ENCODE data around the gene TSPEAR.

DNA sequence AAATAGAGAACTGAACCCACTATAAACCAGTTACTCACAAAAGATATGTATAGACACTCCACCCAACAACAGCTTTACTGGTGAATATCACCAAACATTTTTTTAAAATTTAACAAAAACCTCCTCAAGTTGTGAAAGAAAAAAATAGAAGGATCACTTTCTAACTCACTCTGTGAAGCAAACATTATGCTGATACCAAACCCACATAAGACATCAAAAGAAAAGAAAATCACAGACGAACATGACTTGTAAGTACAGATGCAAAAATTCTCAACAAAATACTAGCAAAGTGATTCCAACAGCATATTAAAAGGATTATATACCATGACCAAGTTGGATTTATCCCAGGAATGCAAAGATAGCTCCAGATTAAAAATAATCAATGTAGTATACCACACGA is 19.7 kb downstream of the TSPEAR start:
- TF ChIP-seq RFX5 (IDR thresholded peaks at IDR 0.05; ENCODE audit: low read depth, low read length) (no peak), REST (IDR thresholded peaks at IDR 0.05; ENCODE audit: borderline replicate concordance) (no peak), REST (CRISPR knock-in tag; IDR thresholded peaks at IDR 0.05; ENCODE audit: low read depth) (no peak), SMC3 (conservative IDR thresholded peaks at IDR 0.05; ENCODE audit: insufficient read depth, low read depth, low read length) (no peak), ZC3H11A (IDR thresholded peaks at IDR 0.05; ENCODE audit: low read depth, low read length) (no peak), MBD2 (IDR thresholded peaks at IDR 0.05; ENCODE audit: borderline replicate concordance, low read depth) (no peak)
